Measurements from ENCODE around the gene C19orf44.

The C19orf44 gene

DNA sequence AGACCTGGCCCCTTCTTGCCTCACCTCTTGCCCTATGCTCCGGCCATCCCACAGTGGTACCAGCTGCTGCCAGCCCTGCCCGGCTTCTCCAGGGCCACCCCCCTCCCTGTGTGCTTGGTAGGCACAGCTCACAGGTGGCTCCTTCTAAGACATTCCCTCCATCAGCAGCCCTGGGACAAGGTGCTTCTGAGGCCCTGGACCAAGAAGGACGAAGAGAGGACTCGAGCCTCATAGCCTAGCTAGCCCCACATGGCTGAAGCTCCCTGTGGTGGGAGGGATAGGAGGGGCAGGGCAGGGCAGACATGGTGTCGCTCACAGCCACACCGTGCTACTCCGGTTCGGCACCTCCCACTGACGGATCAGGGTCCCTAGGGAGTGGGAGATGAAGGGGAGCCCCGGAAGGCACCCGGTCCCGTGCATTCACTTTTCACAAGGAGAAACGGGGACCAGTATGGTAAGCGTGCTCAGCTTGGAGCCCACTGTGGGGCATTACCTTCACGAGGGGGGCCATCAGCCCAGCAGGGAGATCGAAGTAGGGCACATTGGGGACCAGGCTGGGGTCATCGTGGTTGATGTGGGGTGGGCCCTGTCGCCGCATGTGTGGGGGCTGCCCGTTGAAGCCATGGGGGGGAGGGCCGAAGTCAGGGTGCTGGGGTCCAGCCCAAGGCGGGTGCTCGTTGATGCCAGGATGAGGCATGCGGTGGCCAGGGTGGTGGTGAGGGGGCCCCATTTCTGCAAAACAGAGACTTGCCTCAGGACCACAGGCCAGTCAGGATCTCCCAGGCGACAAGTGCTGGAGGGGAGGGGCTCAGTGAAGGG, 26.6 kb downstream of the C19orf44 start:
- H3K9me3 ChIP-seq (ENCODE audit: insufficient read depth, low read depth, low read length), result no peaks in the 10 kb centered on the region
- H3K4me3 ChIP-seq (ENCODE audit: low read length, poor library complexity, severe bottlenecking), result no peak overlapping the region
- no peaks in the 10 kb centered on the region for H3F3A ChIP-seq (ENCODE audit: low read depth)
- H3K9me2 ChIP-seq (replicated peaks; ENCODE audit: low read depth, low read length), result no peaks in the 10 kb centered on the region
- no peaks in the 10 kb centered on the region for H4K20me1 ChIP-seq (ENCODE audit: insufficient read depth, low read length, poor library complexity, severe bottlenecking)
- H2AFZ ChIP-seq (ENCODE audit: low read length), result no peak overlapping the region
- no peak overlapping the region for H3K9ac ChIP-seq (ENCODE audit: low read depth, low read length, poor library complexity, severe bottlenecking)
- H3K79me2 ChIP-seq (ENCODE audit: insufficient read depth, low read length), result no peaks in the 10 kb centered on the region
- TF ChIP-seq, protein P1, sequence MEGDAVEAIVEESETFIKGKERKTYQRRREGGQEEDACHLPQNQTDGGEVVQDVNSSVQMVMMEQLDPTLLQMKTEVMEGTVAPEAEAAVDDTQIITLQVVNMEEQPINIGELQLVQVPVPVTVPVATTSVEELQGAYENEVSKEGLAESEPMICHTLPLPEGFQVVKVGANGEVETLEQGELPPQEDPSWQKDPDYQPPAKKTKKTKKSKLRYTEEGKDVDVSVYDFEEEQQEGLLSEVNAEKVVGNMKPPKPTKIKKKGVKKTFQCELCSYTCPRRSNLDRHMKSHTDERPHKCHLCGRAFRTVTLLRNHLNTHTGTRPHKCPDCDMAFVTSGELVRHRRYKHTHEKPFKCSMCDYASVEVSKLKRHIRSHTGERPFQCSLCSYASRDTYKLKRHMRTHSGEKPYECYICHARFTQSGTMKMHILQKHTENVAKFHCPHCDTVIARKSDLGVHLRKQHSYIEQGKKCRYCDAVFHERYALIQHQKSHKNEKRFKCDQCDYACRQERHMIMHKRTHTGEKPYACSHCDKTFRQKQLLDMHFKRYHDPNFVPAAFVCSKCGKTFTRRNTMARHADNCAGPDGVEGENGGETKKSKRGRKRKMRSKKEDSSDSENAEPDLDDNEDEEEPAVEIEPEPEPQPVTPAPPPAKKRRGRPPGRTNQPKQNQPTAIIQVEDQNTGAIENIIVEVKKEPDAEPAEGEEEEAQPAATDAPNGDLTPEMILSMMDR (conservative IDR thresholded peaks at IDR 0.05; ENCODE audit: low read length), result no peak
- TF ChIP-seq EZH2phosphoT487 (IDR thresholded peaks at IDR 0.05; ENCODE audit: borderline replicate concordance), result no peak
- H3K4me1 ChIP-seq (ENCODE audit: insufficient read depth, low read length, poor library complexity, severe bottlenecking), result no peaks in the 10 kb centered on the region
- H3K36me3 ChIP-seq (ENCODE audit: insufficient read depth, low read length), result peaks cover 94% of the 10 kb centered on the region; the same call in 1 of the 2 replicates
- no peaks in the 10 kb centered on the region for H3K27me3 ChIP-seq (ENCODE audit: insufficient read depth, low read length, poor library complexity, severe bottlenecking)
- H3K4me2 ChIP-seq (ENCODE audit: low read depth, low read length, poor library complexity, severe bottlenecking), result no peak overlapping the region

DNA sequence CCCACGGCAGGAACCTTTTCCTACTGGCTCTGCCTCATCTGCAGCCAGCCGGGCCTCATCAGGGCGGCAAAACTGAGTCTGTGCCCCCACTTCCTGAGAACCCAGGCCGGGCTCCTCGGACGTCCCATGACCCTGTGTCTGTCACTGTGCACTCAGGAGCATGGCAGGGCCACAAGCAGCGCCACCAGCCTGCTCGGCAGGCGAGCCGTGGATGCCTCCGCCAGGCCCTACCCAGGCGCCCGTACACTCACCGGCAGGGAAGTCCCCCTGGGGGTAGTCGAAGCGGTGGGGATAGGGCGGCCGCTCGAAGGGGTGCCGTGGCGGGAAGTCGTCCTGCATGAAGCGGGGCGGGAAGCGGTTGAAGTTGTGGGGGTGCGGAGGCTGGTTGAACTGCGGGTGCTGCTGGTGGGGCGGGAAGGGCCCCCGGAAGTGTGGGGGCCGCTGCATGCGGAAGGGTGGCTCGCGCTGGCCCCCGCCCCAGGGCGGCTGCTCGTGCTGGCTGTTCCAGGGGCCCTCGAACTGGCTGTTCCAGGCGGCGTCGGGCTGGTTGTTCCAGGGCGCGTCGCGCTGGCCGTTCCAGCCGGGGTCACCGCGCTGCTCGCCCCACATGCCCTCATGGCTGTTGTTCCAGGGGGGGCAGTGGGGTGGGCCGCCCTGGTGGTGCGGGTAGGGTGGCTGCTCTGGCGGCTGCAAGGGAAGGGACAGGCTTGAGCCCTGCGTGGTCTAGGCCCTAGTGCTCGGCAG, 29.0 kb downstream of the C19orf44 start:
- H3K4me3 ChIP-seq (ENCODE audit: low read length, poor library complexity, severe bottlenecking), result no peak overlapping the region
- H4K20me1 ChIP-seq (ENCODE audit: insufficient read depth, low read length, poor library complexity, severe bottlenecking), result no peaks in the 10 kb centered on the region
- H3F3A ChIP-seq (ENCODE audit: low read depth), result no peaks in the 10 kb centered on the region
- H3K27me3 ChIP-seq (ENCODE audit: insufficient read depth, low read length, poor library complexity, severe bottlenecking), result no peaks in the 10 kb centered on the region
- H3K4me2 ChIP-seq (ENCODE audit: low read depth, low read length, poor library complexity, severe bottlenecking), result no peak overlapping the region
- H3K4me1 ChIP-seq (ENCODE audit: insufficient read depth, low read length, poor library complexity, severe bottlenecking), result no peaks in the 10 kb centered on the region
- no peak overlapping the region for H3K9ac ChIP-seq (ENCODE audit: low read depth, low read length, poor library complexity, severe bottlenecking)
- peaks cover 92% of the 10 kb centered on the region; the same call in 1 of the 2 replicates for H3K36me3 ChIP-seq (ENCODE audit: insufficient read depth, low read length)
- H3K9me2 ChIP-seq (replicated peaks; ENCODE audit: low read depth, low read length), result no peaks in the 10 kb centered on the region
- no peak for TF ChIP-seq EZH2phosphoT487 (IDR thresholded peaks at IDR 0.05; ENCODE audit: borderline replicate concordance)
- TF ChIP-seq, protein P1 (conservative IDR thresholded peaks at IDR 0.05; ENCODE audit: low read length), result no peak
- no peaks in the 10 kb centered on the region for H3K9me3 ChIP-seq (ENCODE audit: insufficient read depth, low read depth, low read length)
- no peak overlapping the region for H2AFZ ChIP-seq (ENCODE audit: low read length)
- no peaks in the 10 kb centered on the region for H3K79me2 ChIP-seq (ENCODE audit: insufficient read depth, low read length)

DNA sequence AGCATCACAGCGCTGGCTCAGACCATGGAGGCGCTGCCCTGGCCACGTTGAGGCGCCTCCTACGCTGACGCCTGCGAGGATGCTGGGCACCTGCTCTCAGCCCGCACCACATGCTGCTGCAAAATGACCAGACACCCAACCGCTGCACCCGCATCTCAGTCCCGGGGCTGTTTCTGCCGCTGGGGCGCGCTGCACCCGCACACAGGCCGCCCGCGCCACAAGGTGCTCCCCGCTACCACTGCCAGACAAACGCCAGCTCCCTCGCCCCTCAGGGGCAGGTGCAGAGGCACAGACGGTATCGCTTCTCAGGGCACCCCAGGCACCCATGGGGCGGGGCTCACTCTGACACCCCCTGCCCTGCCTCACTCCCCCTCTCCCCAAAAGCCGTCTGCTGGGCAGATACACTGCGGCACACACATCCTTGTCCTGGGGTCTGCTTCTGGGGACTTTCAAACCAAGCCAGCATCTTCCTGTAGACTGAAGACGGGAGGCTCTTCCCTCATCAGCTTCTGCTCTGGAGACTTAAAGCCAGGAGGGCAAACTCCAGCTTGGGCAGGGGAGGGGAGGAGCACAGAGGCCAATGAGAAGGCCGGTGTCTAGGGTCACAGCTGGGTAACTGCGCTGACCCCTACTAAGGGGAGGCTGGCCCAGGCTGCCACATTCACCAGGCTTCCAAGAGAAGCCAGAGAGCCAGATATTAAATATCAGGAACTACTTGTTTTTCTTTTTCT, 29.7 kb downstream of the C19orf44 start:
- H3K4me3 ChIP-seq (ENCODE audit: low read length, poor library complexity, severe bottlenecking), result no peak overlapping the region
- no peaks in the 10 kb centered on the region for H3K27me3 ChIP-seq (ENCODE audit: insufficient read depth, low read length, poor library complexity, severe bottlenecking)
- peaks cover 92% of the 10 kb centered on the region; the same call in 1 of the 2 replicates for H3K36me3 ChIP-seq (ENCODE audit: insufficient read depth, low read length)
- TF ChIP-seq, protein P1 (conservative IDR thresholded peaks at IDR 0.05; ENCODE audit: low read length), result no peak
- TF ChIP-seq EZH2phosphoT487 (IDR thresholded peaks at IDR 0.05; ENCODE audit: borderline replicate concordance), result no peak
- no peaks in the 10 kb centered on the region for H3K9me2 ChIP-seq (replicated peaks; ENCODE audit: low read depth, low read length)
- no peaks in the 10 kb centered on the region for H4K20me1 ChIP-seq (ENCODE audit: insufficient read depth, low read length, poor library complexity, severe bottlenecking)
- no peak overlapping the region for H3K9ac ChIP-seq (ENCODE audit: low read depth, low read length, poor library complexity, severe bottlenecking)
- H3K79me2 ChIP-seq (ENCODE audit: insufficient read depth, low read length), result no peaks in the 10 kb centered on the region
- H3K4me2 ChIP-seq (ENCODE audit: low read depth, low read length, poor library complexity, severe bottlenecking), result no peak overlapping the region
- H2AFZ ChIP-seq (ENCODE audit: low read length), result no peak overlapping the region
- H3F3A ChIP-seq (ENCODE audit: low read depth), result no peaks in the 10 kb centered on the region
- H3K9me3 ChIP-seq (ENCODE audit: insufficient read depth, low read depth, low read length), result no peaks in the 10 kb centered on the region
- no peaks in the 10 kb centered on the region for H3K4me1 ChIP-seq (ENCODE audit: insufficient read depth, low read length, poor library complexity, severe bottlenecking)
